HEK293 (cell line): ENCODE results near the gene IL16.

ENCODE experiments used
- CTCF ChIA-PET: fragments of 350-600 bp; formaldehyde crosslinking; extraction: SDS; loops from one replicate; lab custom pipeline; 2021; ENCODE audit warnings: antibody characterized with exemption; lab: Yijun Ruan, JAX
- POLR2A ChIA-PET: fragments of 300-600 bp; formaldehyde crosslinking; extraction: SDS; loops from one replicate; lab custom pipeline; 2020; ENCODE audit warnings: antibody characterized with exemption, inconsistent platforms; lab: Yijun Ruan, JAX
- H3K27ac ChIP-seq: fragments of 200-500 bp; sonication (Bioruptor generic); 2 replicates; pipeline ENCODE4 v1.5.1; 2014; ENCODE audit warnings: low read depth, low read length, control low read depth, inconsistent platforms; ENCODE audit errors: extremely low read depth
- H3K36me3 ChIP-seq, 2 experiments: fragments of 200-500 bp in 1 of 2; sonication (Bioruptor generic) in 1 of 2; 1 replicate in 1 of 2; 2 replicates in 1 of 2; pipeline ENCODE4 v1.5.1; 2014 to 2017; ENCODE audit warnings: inconsistent platforms in 2 of 2, low read length in 2 of 2; ENCODE audit not compliant: control insufficient read depth in 2 of 2, insufficient read depth in 1 of 2
- H3K4me1 ChIP-seq: fragments of 200-500 bp; sonication (Bioruptor generic); 2 replicates; pipeline ENCODE4 v1.5.1; 2014; ENCODE audit warnings: mild to moderate bottlenecking, low read length, inconsistent platforms; ENCODE audit not compliant: control insufficient read depth, insufficient read depth
- H3K4me3 ChIP-seq: 2 replicates; pipeline ENCODE4 v1.5.1; 2011; ENCODE audit warnings: low read depth, mild to moderate bottlenecking, control low read depth, low read length, moderate library complexity
- H3K9me3 ChIP-seq: fragments of 200-500 bp; sonication (Bioruptor generic); 2 replicates; pipeline ENCODE4 v1.5.1; 2014; ENCODE audit warnings: low read depth, low read length, inconsistent platforms; ENCODE audit not compliant: control insufficient read depth, insufficient read depth
- CTCF ChIP-seq: fragments of 450-650 bp; formaldehyde crosslinking; IDR thresholded peaks from 2 replicates; pipeline ENCODE4 v1.5.1; 2016; ENCODE audit warnings: missing biosample characterization, missing genetic modification characterization
- ZBTB1 ChIP-seq: fragments of 450-650 bp; formaldehyde crosslinking; IDR thresholded peaks from 2 replicates; pipeline ENCODE4 v1.5.1; 2016; ENCODE audit warnings: missing biosample characterization, missing genetic modification characterization
- ZBTB21 ChIP-seq: fragments of 450-650 bp; formaldehyde crosslinking; IDR thresholded peaks from 2 replicates; pipeline ENCODE4 v1.5.1; 2017; ENCODE audit warnings: missing biosample characterization, missing genetic modification characterization
- ZNF280C ChIP-seq: fragments of 450-650 bp; formaldehyde crosslinking; IDR thresholded peaks from 2 replicates; pipeline ENCODE4 v1.5.1; 2016; ENCODE audit warnings: missing biosample characterization, missing genetic modification characterization
- ZNF354C ChIP-seq: fragments of 450-650 bp; formaldehyde crosslinking; IDR thresholded peaks from 2 replicates; pipeline ENCODE4 v1.5.1; 2016; ENCODE audit warnings: missing biosample characterization, missing genetic modification characterization, low read depth, borderline replicate concordance
- ZNF398 ChIP-seq: fragments of 450-650 bp; formaldehyde crosslinking; IDR thresholded peaks from 2 replicates; pipeline ENCODE4 v1.5.1; 2017; ENCODE audit warnings: missing biosample characterization, missing genetic modification characterization
- ZNF670 ChIP-seq: fragments of 450-650 bp; formaldehyde crosslinking; IDR thresholded peaks from 2 replicates; pipeline ENCODE4 v1.5.1; 2016; ENCODE audit warnings: missing biosample characterization, missing genetic modification characterization, low read depth
- ZSCAN4 ChIP-seq: fragments of 450-650 bp; formaldehyde crosslinking; IDR thresholded peaks from 2 replicates; pipeline ENCODE4 v1.5.1; 2017; ENCODE audit warnings: missing biosample characterization, missing genetic modification characterization
- ZSCAN5A ChIP-seq: fragments of 450-650 bp; formaldehyde crosslinking; IDR thresholded peaks from 2 replicates; pipeline ENCODE4 v1.5.1; 2016; ENCODE audit warnings: missing biosample characterization, missing genetic modification characterization

IL16 gene

GRCh38 chr15:81182756-81183438 lies 13.8 kb upstream of the IL16 start:
- Histone ChIP-seq H3K27ac (no peak overlapping the region), H3K36me3 (no peaks in the 10 kb centered on the region), H3K9me3 (no peaks in the 10 kb centered on the region), H3K4me1 (no peaks in the 10 kb centered on the region), H3K4me3 (no peak overlapping the region)
- ChIA-PET CTCF (interaction anchor here (0.5 to 1.1 kb wide), 3 partner anchors 33 to 38 kb away, joined by 3 read pairs; no protein-coding TSS in a partner anchor), POLR2A (no interaction called here)
- peak; percentile 56; the same call in 1 of the 2 replicates for TF ChIP-seq ZSCAN4 (tag by site-specific recombination)
- TF ChIP-seq ZNF280C (tag by site-specific recombination) = no peak

- ChIA-PET CTCF (interaction anchor here (1.1 kb wide), 1 partner anchor 34 kb away, joined by 3 read pairs; no protein-coding TSS in a partner anchor), POLR2A (no interaction called here)
- H3K4me1 ChIP-seq = no peaks in the 10 kb centered on the region
- no peaks in the 10 kb centered on the region for H3K36me3 ChIP-seq
- no peak overlapping the region for H3K4me3 ChIP-seq
- H3K9me3 ChIP-seq = no peaks in the 10 kb centered on the region
- TF ChIP-seq ZSCAN5A (no peak), ZBTB21 (tag by site-specific recombination) (no peak), ZNF670 (tag by site-specific recombination) (no peak), ZBTB1 (tag by site-specific recombination) (no peak), ZNF398 (tag by site-specific recombination) (no peak)
- TF ChIP-seq, all 188 proteins: peak for 0
- H3K27ac ChIP-seq = no peak overlapping the region
These were observed 13.3 kb upstream of the IL16 start for GRCh38 chr15:81183439-81183775.

- POLR2A ChIA-PET = no interaction called here
- Histone ChIP-seq H3K9me3 (no peaks in the 10 kb centered on the region), H3K27ac (no peak overlapping the region), H3K4me1 (no peaks in the 10 kb centered on the region), H3K4me3 (no peak overlapping the region), H3K36me3 (no peaks in the 10 kb centered on the region)
- CTCF ChIA-PET = interaction anchor here (2.3 kb wide), 1 partner anchor 82 kb away, joined by 9 read pairs; no protein-coding TSS in a partner anchor
- TF ChIP-seq CTCF (no peak), ZNF354C (no peak)
These were observed 12.5 kb upstream of the IL16 start for GRCh38 chr15:81184188-81184587.
